ENCODE results near the gene CSRNP2.
"Not testable (repeated sequence)": the region's sequence is repeated elsewhere in the genome, so short reads cannot be mapped to it uniquely, and the experiment has no call there.

CSRNP2 gene

GRCh38 chr12:51025836-51026638 lies 57.4 kb downstream of the CSRNP2 start, which contains the start of gene SLC11A2:
TSS of gene SLC11A2 (minus strand) at chr12:51026384. CDS start at chr12:51010728, 15,656 bp downstream.
- peak; percentile 92 to 93 for DNase-seq

GRCh38 chr12:51025338-51025835 lies 58.0 kb downstream of the CSRNP2 start:
- peak in 1 of 2 donors; percentile 4 for DNase-seq

- no peak for DNase-seq
These were observed 59.6 kb downstream of the CSRNP2 start for GRCh38 chr12:51023625-51024382.

GRCh38 chr12:51021694-51022093 lies 61.7 kb downstream of the CSRNP2 start:
- DNase-seq = no peak

- no peak for DNase-seq
These were observed 62.8 kb downstream of the CSRNP2 start for GRCh38 chr12:51020448-51021182.

GRCh38 chr12:51019927-51020326 lies 63.5 kb downstream of the CSRNP2 start:
- no peak for DNase-seq

GRCh38 chr12:51018956-51019355 lies 64.4 kb downstream of the CSRNP2 start:
- DNase-seq = no peak

- no peak for DNase-seq
These were observed 65.9 kb downstream of the CSRNP2 start for GRCh38 chr12:51017452-51017851.

GRCh38 chr12:51014467-51014866 lies 68.9 kb downstream of the CSRNP2 start:
- not testable (repeated sequence) for DNase-seq

GRCh38 chr12:51013441-51013840 lies 70.0 kb downstream of the CSRNP2 start:
- DNase-seq = no peak

GRCh38 chr12:51012570-51013236 lies 70.7 kb downstream of the CSRNP2 start:
- no peak for DNase-seq

GRCh38 chr12:51011955-51012354 lies 71.4 kb downstream of the CSRNP2 start:
- no peak for DNase-seq
